Measurements from ENCODE around the gene FUT6.
"Not testable (repeated sequence)": the region's sequence is repeated elsewhere in the genome, so short reads cannot be mapped to it uniquely, and the experiment has no call there.

Gene FUT6

GRCh38 chr19:5786593-5787408, 52.7 kb downstream of the FUT6 start:
- DNase-seq (ENCODE audit: low spot score), result no peak

GRCh38 chr19:5785423-5785822, 54.1 kb downstream of the FUT6 start:
- DNase-seq (ENCODE audit: low spot score), result no peak

GRCh38 chr19:5784581-5785147, 54.8 kb downstream of the FUT6 start, which contains the start of gene PRR22:
TSS of gene PRR22 (minus strand) at chr19:5784746. CDS start at chr19:5784660, 86 bp downstream.
- DNase-seq (ENCODE audit: low spot score), result no peak

GRCh38 chr19:5782945-5783919, 56.3 kb downstream of the FUT6 start:
- no peak for DNase-seq (ENCODE audit: low spot score)

DNA sequence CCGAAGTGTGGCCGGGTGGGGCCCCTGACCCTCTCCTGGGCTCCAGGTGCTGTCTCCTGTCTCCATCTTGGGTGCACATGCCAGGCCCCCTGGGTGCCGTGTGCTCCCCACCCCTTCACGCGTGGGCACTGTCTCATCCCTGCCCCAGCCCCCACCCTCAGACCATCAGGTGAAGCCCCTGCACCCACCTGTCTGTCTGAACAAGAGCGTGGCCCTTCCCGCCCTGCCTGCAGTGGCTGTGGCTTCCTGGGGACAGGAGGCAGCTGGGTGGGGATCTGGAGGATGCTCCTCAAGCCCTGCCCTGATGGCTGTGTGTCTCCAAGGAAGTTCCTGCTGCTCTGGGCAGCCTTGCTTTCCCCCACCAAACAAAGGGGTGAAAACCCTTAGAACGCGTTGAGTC, 57.2 kb downstream of the FUT6 start:
- no peak for DNase-seq (ENCODE audit: low spot score)

DNA sequence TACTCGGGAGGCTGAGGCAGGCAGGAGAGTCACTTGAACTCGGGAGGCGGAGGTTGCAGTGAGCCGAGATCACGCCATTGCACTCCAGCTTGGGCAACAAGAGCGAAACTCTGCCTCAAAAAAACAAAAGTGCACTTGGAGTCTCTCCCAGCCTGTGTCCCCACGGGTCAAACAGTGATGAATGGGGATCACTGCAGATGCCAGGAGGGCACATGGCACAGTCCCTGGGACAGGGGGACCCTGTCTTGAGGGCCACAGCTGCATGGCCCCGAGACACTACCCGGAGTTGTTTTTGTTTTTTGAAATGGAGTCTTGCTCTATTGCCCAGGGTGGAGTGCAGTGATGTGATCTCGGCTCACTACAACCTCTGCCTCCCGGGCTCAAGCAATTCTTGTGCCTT, 58.6 kb downstream of the FUT6 start:
- not testable (repeated sequence) for DNase-seq (ENCODE audit: low spot score)

Measured in SK-N-DZ (cell line).